Gastroesophageal sphincter (tissue), 3 donors: Measurements from ENCODE around the gene DLG4.

Experiments used
- CTCF ChIP-seq, 4 experiments: fragments of 200-600 bp in 2 of 4; fragments of 450-650 bp in 2 of 4; sonication (generic) in 1 of 4; IDR thresholded peaks; one replicate each; pipeline ENCODE4 v1.5.1; 2017 to 2019; ENCODE audit warnings: antibody characterized with exemption in 4 of 4, mild to moderate bottlenecking in 2 of 4, moderate library complexity in 2 of 4
- EP300 ChIP-seq: sonication (generic); formaldehyde crosslinking; IDR thresholded peaks from one replicate; pipeline ENCODE4 v1.6.1; 2017; ENCODE audit warnings: antibody characterized with exemption, mild to moderate bottlenecking
- POLR2A ChIP-seq, 2 donors: fragments of 450-650 bp; IDR thresholded peaks; one replicate each; pipeline ENCODE4 v1.6.1; 2017; ENCODE audit warnings: antibody characterized with exemption in 2 of 2, mild to moderate bottlenecking in 2 of 2, moderate library complexity in 1 of 2

DNA sequence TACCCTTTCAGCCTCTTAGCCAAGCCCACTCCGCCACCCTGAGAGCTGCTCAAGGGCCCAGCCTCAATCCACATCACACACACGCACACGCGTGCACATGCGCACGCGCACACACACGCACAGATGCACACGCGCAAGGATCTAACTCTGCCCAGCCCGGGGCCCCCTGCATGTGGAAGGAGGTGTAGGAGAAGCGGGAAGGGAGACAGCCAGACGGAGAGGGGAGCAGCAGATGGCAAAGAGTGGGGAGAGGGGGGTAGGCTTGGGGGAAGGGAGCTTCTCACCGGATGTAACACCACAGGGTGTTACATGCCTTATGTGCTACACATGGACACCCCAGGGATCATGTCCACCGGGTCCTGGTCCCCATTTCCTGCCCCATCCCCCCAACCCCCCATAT is 15.3 kb downstream of the DLG4 start:
- TF ChIP-seq EP300: no peak
- no peak for TF ChIP-seq CTCF (IDR thresholded peaks at IDR 0.05)
- no peak for TF ChIP-seq POLR2A (IDR thresholded peaks at IDR 0.05)
